ENCODE results near the gene PIP4K2C.

The PIP4K2C gene

DNA sequence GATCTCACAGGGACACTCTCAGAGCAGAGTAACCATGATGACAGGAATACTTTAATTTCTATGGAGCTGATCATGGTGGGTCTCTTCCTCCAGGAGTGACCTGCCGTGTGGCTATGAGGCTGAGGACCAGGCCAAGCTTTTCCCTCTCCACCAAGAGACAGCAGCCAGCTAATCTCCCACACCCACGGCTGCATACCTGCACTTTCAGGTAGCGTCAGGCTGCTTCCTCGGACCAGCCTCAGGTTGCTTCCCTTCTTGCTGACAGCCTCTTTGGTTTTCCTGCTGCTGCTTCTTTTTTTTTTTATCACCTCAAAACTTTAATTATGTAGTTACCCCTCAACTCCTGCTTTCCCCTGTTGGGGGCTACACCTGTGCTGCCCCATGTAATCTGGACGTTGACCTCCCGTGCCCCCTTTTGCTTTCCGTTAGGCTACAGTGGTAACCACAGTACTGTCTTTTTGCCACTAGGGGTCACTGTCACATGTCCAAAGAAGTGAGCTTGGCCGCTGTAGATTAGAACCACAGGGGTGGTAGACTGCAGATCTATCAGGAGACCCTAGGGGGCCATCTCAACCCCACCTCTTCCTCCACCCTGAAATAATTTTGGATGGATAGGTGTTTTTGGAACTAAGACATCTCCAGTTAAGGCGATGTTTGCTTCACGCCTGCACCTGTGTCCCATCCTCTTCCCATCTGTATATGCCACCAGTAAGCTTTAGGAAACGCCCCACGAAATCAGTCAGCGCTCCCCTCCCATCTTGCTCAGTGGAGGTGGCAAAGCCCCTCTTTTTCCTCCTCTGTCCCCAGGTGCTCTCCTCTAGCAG lies 7.8 kb upstream of the PIP4K2C start:
- Histone ChIP-seq H3K27ac (ENCODE audit: poor library complexity, severe bottlenecking) (no peak overlapping the region), H3K9me3 (ENCODE audit: severe bottlenecking) (no peaks in the 10 kb centered on the region), H3K36me3 (ENCODE audit: low read depth) (no peaks in the 10 kb centered on the region), H3K4me3 (ENCODE audit: severe bottlenecking) (no peak overlapping the region), H3K27me3 (ENCODE audit: insufficient read depth, poor library complexity, severe bottlenecking) (no peaks in the 10 kb centered on the region), H3K4me1 (ENCODE audit: insufficient read depth, poor library complexity, severe bottlenecking) (no peaks in the 10 kb centered on the region)
- TF ChIP-seq, protein P1, sequence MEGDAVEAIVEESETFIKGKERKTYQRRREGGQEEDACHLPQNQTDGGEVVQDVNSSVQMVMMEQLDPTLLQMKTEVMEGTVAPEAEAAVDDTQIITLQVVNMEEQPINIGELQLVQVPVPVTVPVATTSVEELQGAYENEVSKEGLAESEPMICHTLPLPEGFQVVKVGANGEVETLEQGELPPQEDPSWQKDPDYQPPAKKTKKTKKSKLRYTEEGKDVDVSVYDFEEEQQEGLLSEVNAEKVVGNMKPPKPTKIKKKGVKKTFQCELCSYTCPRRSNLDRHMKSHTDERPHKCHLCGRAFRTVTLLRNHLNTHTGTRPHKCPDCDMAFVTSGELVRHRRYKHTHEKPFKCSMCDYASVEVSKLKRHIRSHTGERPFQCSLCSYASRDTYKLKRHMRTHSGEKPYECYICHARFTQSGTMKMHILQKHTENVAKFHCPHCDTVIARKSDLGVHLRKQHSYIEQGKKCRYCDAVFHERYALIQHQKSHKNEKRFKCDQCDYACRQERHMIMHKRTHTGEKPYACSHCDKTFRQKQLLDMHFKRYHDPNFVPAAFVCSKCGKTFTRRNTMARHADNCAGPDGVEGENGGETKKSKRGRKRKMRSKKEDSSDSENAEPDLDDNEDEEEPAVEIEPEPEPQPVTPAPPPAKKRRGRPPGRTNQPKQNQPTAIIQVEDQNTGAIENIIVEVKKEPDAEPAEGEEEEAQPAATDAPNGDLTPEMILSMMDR (IDR thresholded peaks at IDR 0.05; ENCODE audit: poor library complexity, severe bottlenecking), result peak; percentile 93
- DNase-seq (ENCODE audit: low spot score) (no peak), ATAC-seq (ENCODE audit: low read depth) (peak; percentile 93)

DNA sequence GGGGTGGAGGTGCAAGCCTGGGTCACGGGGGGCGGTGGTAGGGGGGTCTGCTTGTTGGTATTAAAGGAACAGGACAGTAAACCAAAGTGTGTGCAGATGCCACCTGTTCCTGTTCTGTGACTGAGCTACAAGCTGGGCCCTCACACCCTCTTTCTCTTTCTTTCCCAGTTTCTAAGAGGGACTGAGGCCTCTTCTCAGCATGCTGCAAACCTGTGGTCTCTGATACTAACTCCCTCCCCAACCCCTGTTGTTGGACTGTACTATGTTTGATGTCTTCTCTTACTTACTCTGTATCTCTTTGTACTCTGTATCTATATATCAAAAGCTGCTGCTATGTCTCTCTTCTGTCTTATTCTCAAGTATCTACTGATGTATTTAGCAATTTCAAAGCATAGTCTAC lies 6.9 kb upstream of the PIP4K2C start:
- Histone ChIP-seq H3K27ac (ENCODE audit: poor library complexity, severe bottlenecking) (no peak overlapping the region), H3K36me3 (ENCODE audit: low read depth) (no peaks in the 10 kb centered on the region), H3K4me3 (ENCODE audit: severe bottlenecking) (no peak overlapping the region), H3K9me3 (ENCODE audit: severe bottlenecking) (no peaks in the 10 kb centered on the region), H3K4me1 (ENCODE audit: insufficient read depth, poor library complexity, severe bottlenecking) (no peaks in the 10 kb centered on the region), H3K27me3 (ENCODE audit: insufficient read depth, poor library complexity, severe bottlenecking) (no peaks in the 10 kb centered on the region)
- ATAC-seq (ENCODE audit: low read depth), result no peak
- TF ChIP-seq, protein P1 (IDR thresholded peaks at IDR 0.05; ENCODE audit: poor library complexity, severe bottlenecking), result no peak
- no peak for DNase-seq (ENCODE audit: low spot score)

DNA sequence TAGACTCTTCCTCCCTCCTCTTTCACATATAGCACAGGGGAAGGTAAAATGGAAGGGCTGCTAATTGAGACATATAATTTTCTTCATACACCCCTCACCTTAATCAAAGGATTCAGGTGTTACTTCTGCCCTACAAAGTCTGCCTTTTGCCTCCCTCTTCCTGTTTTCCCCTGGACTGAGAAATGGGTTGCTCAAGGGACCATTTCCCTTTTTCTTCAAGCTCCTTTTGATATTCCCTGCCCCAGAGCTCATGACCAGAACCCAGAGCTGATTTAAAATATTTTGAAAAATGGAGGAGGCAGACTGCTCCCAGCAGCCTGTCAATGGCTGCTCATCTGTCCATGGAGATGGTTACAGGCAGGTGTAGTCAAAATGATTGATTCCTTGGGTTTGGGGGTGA lies 6.3 kb upstream of the PIP4K2C start:
- no peaks in the 10 kb centered on the region for H3K4me1 ChIP-seq (ENCODE audit: insufficient read depth, poor library complexity, severe bottlenecking)
- no peaks in the 10 kb centered on the region for H3K36me3 ChIP-seq (ENCODE audit: low read depth)
- ATAC-seq (ENCODE audit: low read depth) (no peak), DNase-seq (ENCODE audit: low spot score) (no peak)
- H3K27me3 ChIP-seq (ENCODE audit: insufficient read depth, poor library complexity, severe bottlenecking), result no peaks in the 10 kb centered on the region
- no peak overlapping the region for H3K27ac ChIP-seq (ENCODE audit: poor library complexity, severe bottlenecking)
- H3K4me3 ChIP-seq (ENCODE audit: severe bottlenecking), result no peak overlapping the region
- TF ChIP-seq, protein P1 (IDR thresholded peaks at IDR 0.05; ENCODE audit: poor library complexity, severe bottlenecking), result no peak
- no peaks in the 10 kb centered on the region for H3K9me3 ChIP-seq (ENCODE audit: severe bottlenecking)

DNA sequence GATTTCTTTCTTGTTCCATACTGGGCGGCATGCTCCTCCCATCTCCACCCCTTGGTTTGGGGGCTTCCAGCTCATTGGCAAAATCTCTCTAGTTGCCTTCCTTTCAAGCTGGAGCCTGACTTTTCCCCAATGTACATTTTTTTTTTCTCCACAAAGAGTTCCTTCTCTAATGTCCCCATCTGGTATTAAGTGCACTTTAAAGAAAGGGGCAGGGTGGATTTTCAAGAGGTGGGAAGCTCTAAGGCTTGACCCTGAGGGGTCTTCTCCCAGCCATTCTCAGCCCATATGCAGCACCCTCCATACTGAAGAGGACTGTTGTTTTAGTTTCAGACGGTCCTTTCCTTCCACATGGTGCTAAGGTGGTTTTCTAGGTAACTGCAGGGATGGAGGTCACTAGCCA lies 5.8 kb upstream of the PIP4K2C start:
- H3K4me3 ChIP-seq (ENCODE audit: severe bottlenecking), result no peak overlapping the region
- DNase-seq (ENCODE audit: low spot score) (no peak), ATAC-seq (ENCODE audit: low read depth) (no peak)
- no peaks in the 10 kb centered on the region for H3K36me3 ChIP-seq (ENCODE audit: low read depth)
- TF ChIP-seq, protein P1 (IDR thresholded peaks at IDR 0.05; ENCODE audit: poor library complexity, severe bottlenecking), result no peak
- no peaks in the 10 kb centered on the region for H3K9me3 ChIP-seq (ENCODE audit: severe bottlenecking)
- no peak overlapping the region for H3K27ac ChIP-seq (ENCODE audit: poor library complexity, severe bottlenecking)
- H3K4me1 ChIP-seq (ENCODE audit: insufficient read depth, poor library complexity, severe bottlenecking), result peaks cover under 1% of the 10 kb centered on the region
- no peaks in the 10 kb centered on the region for H3K27me3 ChIP-seq (ENCODE audit: insufficient read depth, poor library complexity, severe bottlenecking)

- H3K27ac ChIP-seq (ENCODE audit: poor library complexity, severe bottlenecking), result no peak overlapping the region
- H3K4me3 ChIP-seq (ENCODE audit: severe bottlenecking), result no peak overlapping the region
- TF ChIP-seq, protein P1 (IDR thresholded peaks at IDR 0.05; ENCODE audit: poor library complexity, severe bottlenecking), result no peak
- H3K9me3 ChIP-seq (ENCODE audit: severe bottlenecking), result no peaks in the 10 kb centered on the region
- ATAC-seq (ENCODE audit: low read depth), result no peak
- no peak for DNase-seq (ENCODE audit: low spot score)
- H3K36me3 ChIP-seq (ENCODE audit: low read depth), result no peaks in the 10 kb centered on the region
- peaks cover 6% of the 10 kb centered on the region for H3K4me1 ChIP-seq (ENCODE audit: insufficient read depth, poor library complexity, severe bottlenecking)
- no peaks in the 10 kb centered on the region for H3K27me3 ChIP-seq (ENCODE audit: insufficient read depth, poor library complexity, severe bottlenecking)
Observed at GRCh38 chr12:57586128-57586527, 4.9 kb upstream of the PIP4K2C start.
